Measurements from ENCODE around the gene PRRT1.

- TF ChIP-seq CTCF (optimal IDR thresholded peaks at IDR 0.05 in 1 of 3, IDR thresholded peaks at IDR 0.05 in 1 of 3, conservative IDR thresholded peaks at IDR 0.05 in 1 of 3; ENCODE audit: extremely low read depth in 1 of 3, insufficient read depth in 2 of 3, low read length in 3 of 3) (no peak), EZH2 (IDR thresholded peaks at IDR 0.05; ENCODE audit: low read length) (no peak)
Observed at GRCh38 chr6:32112431-32112980, 39.2 kb downstream of the PRRT1 start.
